Stimulated activated naive CD8-positive, alpha-beta T cell treated with anti-CD3 and anti-CD28 coated beads, Interleukin-15, amount 100 ng/mL, for 72 hours (primary cell): ENCODE measurements around the gene SLC38A10.
A peak's percentile ranks its signal among the peaks of the same experiment; 100 is the strongest.

Experiments used
- ATAC-seq: fragments of 150-1000 bp; cut with Tn5 transposase; 2 replicates; pipeline ENCODE4 v1.10.0; 2021; ENCODE audit warnings: mild to moderate bottlenecking, moderate library complexity
- DNase-seq, 2 donors: peaks; one replicate each; pipeline ENCODE4 v3.0.0; 2021 to 2022
- H3K27ac Mint-ChIP-seq, 2 donors: one replicate each; pipeline ENCODE4 v1.8.0; 2022; ENCODE audit warnings: mild to moderate bottlenecking in 2 of 2, mixed read lengths in 2 of 2, moderate library complexity in 2 of 2
- H3K27me3 Mint-ChIP-seq: one replicate; pipeline ENCODE4 v1.8.0; 2022; ENCODE audit warnings: mixed read lengths
- H3K4me1 Mint-ChIP-seq: one replicate; pipeline ENCODE4 v1.8.0; 2022; ENCODE audit warnings: mild to moderate bottlenecking, mixed read lengths
- H3K4me3 Mint-ChIP-seq, 2 donors: one replicate each; pipeline ENCODE4 v1.8.0; 2022; ENCODE audit warnings: mild to moderate bottlenecking in 2 of 2, mixed read lengths in 2 of 2, moderate library complexity in 1 of 2
- H3K9me3 Mint-ChIP-seq, 2 donors: one replicate each; pipeline ENCODE4 v1.8.0; 2022; ENCODE audit warnings: mixed read lengths in 2 of 2

SLC38A10 gene

DNA sequence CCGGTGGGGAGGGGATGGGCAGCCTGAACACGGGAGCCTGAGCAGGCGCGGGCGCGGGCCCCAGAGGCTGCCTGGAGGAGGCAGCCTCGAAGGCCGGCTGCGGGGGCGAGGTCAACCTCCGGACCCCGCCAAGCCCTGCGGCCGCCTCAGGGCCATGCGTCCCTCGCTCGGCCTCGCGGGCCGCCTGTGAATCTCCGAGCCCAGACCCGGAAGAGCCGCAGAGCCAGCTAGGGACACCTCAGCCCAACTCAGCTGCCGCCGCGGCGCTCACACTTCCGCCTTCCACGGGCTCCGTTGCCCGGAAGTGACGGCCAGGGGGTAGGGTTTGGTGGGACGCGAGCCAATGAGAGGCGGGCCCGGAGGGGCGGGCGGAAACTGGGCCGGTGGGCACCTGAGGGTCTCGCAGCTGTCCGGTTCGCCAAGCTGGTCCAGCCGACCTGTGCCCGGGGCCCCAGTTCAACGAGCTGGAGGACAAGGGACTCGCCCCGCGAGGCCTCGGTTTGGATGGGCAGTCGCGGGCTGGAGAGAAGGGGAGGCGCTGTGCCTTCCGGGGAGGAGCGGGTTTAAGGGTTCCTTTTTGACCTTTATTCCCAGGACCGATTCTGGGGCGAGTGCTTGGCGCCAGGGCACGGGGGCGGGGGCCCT is at the start of gene SLC38A10:
SLC38A10 (minus strand) TSS at position 277 of the 645 bp plus-strand sequence. CDS start 386 bp downstream, outside the sequence.
- Mint-ChIP-seq H3K4me3 (peak within 1 kb of the TSS; percentile 96 to 98), H3K27me3 (no peaks in the 10 kb centered on the region), H3K9me3 (no peaks in the 10 kb centered on the region), H3K4me1 (peaks cover 44% of the 10 kb centered on the region), H3K27ac (peak within 1 kb of the TSS; percentile 95 to 98)
- ATAC-seq (peak; percentile 95), DNase-seq (peak; percentile 86 to 89)

DNA sequence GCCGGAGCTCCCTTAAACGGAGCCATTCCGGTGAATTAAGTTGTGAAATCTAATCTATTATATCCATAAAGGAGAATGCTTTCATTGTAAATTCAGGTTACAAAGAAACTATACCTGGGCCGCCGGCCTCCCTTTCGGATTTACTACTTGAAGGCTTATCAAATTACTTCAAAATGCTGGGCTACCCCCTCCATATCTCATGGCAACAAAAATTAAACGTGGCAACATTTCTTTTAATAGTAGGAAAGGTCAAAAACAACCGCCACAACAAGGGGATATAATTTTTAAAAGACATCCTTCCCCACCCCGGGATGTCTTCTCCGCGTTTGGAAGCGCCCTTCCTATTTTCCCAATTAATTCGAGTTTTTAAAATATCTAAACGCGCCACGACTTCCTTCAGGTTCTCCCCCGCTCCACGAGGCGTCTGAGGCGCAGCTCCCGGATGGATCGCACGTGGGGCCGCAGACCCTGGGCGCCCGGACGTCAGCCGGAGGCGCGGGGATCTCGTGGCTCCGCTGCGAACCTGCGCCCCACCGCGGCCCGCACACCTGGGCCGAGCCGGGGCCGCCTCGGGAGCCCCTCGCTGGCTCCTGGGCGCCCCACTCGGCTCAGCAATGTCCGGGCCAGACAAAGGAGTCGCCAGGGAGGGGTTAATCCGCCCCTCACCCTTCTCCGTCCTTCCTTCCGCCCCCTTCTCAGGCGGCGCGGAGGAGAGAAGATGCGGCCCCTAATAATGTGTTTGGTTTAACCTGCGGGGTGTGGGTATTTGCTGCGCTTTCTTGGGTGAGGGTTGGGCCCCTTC is 47.4 kb upstream of the SLC38A10 start:
- Mint-ChIP-seq H3K27me3 (peaks cover 86% of the 10 kb centered on the region), H3K4me1 (peaks cover 41% of the 10 kb centered on the region), H3K4me3 (no peak overlapping the region), H3K9me3 (no peaks in the 10 kb centered on the region), H3K27ac (peak overlapping the region in 1 of 2 donors; percentile 59)
- no peak for ATAC-seq
- no peak for DNase-seq

DNA sequence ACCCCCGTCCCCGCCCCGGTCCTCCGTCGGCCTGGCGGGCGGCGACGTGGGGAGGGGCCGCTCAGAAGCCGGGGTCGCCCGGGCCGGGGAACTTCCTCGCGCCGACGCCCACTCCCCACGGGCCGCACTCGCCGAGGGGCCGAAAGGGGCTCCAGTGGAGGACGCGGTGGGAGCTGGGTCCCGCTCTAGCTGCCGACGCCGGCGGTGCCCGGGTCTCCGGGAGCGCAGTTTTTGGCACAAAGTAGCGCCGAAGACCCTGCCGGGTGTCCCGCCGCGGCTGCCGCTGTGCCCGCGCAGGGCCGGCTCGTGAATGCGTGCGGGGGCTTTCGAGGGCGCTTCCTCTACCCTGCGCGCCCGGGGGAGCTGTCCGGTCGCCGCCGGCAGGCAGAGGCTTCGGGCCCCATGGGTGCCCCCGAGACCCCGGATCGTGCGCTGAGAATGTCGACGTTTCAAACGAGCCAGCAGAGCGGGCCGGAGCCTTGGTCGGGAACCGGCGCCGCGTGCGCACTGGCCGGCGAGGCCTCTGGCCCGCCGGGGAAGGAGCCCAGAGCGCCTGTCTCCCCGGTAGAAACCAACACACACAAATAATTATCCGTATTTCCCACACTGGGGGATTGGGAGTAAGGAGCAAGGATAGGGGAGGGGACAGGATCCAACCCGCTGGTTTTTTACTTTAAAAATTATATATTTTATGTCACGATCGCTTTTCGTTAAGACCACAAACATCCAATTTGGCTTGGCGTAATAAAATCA is 46.6 kb upstream of the SLC38A10 start:
- ATAC-seq (no peak), DNase-seq (no peak)
- no peaks in the 10 kb centered on the region for H3K9me3 Mint-ChIP-seq
- no peak overlapping the region for H3K27ac Mint-ChIP-seq
- peaks cover 84% of the 10 kb centered on the region for H3K27me3 Mint-ChIP-seq
- H3K4me3 Mint-ChIP-seq: no peak overlapping the region
- peaks cover 39% of the 10 kb centered on the region for H3K4me1 Mint-ChIP-seq

DNA sequence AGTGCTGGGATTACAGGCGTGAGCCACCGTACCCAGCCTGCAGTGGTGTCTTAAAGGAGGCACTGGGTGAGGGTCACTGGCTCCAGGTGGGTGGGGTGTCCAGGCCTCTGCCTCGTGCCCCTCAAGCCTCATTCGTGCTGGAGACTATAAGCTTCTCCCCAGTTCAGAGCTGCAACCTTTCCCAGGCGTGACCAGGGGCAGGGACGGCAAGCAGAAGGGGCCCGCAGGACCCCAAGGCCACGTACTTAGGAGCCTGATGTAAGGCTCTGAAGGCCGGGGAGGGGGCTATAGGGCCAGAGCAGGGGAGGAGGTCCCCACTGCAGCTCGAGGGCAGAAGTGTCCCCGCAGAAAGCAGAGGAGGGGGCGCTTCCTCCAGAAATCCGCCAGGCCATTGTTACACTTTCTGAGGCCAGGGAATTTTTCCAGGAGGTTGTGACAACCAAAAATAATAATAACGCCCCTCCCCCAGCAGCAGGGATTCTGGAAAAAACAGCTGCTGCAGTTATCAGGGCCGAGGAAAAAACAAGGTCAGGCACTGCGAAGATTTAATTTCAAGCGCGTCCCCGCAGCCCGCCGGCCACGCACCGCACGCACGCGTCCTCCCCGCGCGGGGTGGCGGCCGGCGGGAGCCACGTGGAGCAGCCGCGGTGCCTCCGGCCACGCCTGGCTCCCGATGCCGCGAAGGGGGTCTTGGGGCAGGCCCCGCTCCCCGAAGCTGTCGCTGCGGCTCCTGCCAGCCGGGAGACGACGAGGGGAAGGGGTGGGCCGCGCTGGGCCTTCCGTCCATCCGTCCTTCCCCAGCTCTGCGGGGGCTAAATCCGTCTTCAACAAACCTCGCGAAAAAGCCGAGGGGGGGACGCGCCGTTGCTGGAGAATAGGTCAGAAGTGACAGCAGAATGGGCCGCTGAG is 45.8 kb upstream of the SLC38A10 start:
- Mint-ChIP-seq H3K9me3 (no peaks in the 10 kb centered on the region), H3K4me3 (no peak overlapping the region), H3K27me3 (peaks cover 85% of the 10 kb centered on the region), H3K27ac (no peak overlapping the region), H3K4me1 (peaks cover 33% of the 10 kb centered on the region)
- DNase-seq (no peak), ATAC-seq (no peak)

DNA sequence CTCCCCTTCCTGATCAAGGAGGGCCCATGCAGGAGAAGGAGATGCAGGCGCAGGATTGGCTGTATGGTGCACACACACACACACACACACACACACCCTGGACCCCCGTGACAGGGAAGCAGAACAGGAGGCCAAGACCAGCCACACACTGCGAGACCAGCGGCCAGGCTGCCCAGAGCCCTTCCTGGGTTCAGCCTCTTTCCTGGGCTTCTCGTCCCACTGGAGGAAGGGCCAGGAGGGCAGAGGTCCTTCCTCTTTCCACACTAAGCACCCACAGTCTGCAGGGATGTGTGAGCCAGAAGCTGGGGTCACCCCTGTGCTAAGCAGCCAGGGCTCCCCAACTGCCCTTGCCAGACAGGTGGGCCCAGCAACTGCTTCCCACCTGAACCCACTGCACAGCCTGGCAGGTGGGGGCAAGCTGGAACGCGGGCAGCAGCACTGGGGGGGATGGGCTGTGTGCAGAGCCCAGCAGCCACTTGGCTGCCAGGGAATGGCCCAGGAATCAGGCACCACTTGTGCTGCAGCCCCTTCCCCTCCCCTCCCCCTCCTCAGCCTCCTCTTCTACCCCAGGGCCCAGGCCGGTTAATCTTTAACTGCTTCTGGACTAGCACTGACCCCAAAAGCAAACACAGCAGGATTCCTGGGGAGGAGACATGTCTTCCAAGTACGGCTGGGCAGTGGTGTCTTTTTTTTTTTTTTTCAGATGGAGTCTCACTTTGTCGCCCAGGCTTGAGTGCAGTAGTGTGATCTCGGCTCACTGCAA is 44.6 kb upstream of the SLC38A10 start:
- ATAC-seq (no peak), DNase-seq (no peak)
- Mint-ChIP-seq H3K9me3 (no peaks in the 10 kb centered on the region), H3K4me1 (peaks cover 26% of the 10 kb centered on the region), H3K27me3 (peaks cover 83% of the 10 kb centered on the region), H3K4me3 (no peak overlapping the region), H3K27ac (peak overlapping the region in 1 of 2 donors; percentile 48)

DNA sequence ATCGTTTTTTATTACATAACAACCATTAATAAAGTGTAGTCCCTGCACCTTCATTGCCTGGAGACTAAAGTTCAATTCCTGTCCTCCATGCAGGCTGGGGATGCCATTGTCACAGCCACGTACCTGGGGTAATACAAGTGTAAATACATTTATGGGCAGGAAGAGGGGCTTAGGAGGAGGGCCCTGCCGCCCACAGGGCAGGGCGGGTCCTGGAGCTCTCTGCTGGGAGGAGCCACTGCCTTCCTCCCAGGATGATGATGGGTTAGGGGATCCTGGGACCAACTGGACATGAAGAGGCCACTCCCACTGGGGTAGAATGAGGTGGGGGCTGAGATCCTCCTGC is 44.1 kb upstream of the SLC38A10 start:
- DNase-seq: no peak
- peaks cover 20% of the 10 kb centered on the region for H3K4me1 Mint-ChIP-seq
- H3K9me3 Mint-ChIP-seq: no peaks in the 10 kb centered on the region
- peaks cover 83% of the 10 kb centered on the region for H3K27me3 Mint-ChIP-seq
- no peak for ATAC-seq
- H3K27ac Mint-ChIP-seq: peak overlapping the region in 1 of 2 donors; percentile 48
- H3K4me3 Mint-ChIP-seq: no peak overlapping the region

DNA sequence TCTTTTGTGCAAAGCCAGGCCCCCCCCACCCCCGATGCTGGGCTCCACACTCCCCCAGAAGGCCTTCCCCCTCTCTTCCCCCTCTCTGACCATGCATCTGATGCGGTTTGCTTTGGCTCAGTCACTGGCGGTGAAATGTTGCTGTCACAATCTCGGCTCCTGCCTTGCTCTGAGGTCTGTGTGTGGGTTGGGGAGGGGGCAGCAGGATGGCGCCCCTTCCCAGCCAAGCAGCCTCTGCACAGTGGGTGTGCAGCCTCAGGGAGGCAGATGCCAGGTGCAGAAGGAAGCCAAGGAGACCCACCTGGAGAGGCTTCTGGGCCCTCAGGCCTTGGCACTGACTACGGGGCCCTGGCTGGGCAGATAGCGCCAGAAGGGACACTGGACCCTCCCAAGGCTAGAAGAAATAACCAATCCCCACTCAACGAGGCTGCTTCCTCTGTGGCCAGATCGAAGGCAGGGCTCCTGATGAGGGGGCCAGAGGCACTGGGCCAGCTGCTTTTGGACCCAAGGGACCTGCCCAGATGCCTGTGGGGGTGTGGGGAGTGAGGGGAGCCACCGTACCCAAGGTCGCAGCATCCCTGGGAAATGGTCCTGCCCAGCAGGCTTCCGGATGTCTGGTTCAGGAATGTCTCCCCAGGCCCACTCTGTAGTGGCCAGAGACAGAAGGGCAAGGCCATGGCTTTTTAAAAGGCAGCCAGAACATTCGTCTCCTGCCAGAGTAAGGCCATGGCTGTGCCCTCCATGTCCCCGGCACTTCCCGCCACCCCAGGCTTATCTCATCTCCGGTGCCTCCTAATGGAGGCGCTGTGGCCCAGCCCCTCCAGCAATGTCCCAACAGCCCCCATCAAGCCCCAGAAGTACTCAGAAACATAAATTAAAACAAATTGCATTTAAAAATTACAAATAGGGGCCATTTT is 43.4 kb upstream of the SLC38A10 start:
- no peak for DNase-seq
- no peak overlapping the region for H3K4me3 Mint-ChIP-seq
- peaks cover 14% of the 10 kb centered on the region for H3K4me1 Mint-ChIP-seq
- peak overlapping the region in 1 of 2 donors; percentile 80 for H3K27ac Mint-ChIP-seq
- H3K9me3 Mint-ChIP-seq: no peaks in the 10 kb centered on the region
- ATAC-seq: no peak
- H3K27me3 Mint-ChIP-seq: peaks cover 83% of the 10 kb centered on the region

DNA sequence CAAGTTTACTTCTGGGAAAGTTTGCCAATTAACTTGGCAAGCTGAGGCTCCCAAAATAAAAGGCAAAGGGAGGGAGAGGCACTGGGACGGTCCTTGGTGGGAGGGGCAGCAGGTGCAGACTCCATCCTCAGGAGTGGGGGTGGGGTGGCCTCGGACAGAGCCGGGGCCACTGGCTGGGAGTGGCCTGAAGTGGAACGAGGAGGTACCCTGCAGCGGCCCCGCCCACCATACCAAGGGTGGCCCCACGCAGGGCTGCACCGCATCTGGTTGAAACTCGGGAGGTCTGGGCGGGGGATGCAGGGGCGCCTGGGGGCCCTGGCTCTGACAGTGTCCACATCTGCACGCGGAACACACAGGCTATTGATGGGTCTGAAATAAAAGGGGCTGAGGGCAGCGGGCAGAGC is 42.4 kb upstream of the SLC38A10 start:
- Mint-ChIP-seq H3K27me3 (peaks cover 83% of the 10 kb centered on the region), H3K4me3 (no peak overlapping the region), H3K9me3 (no peaks in the 10 kb centered on the region), H3K27ac (no peak overlapping the region), H3K4me1 (peaks cover 4% of the 10 kb centered on the region)
- ATAC-seq: no peak
- DNase-seq: no peak

DNA sequence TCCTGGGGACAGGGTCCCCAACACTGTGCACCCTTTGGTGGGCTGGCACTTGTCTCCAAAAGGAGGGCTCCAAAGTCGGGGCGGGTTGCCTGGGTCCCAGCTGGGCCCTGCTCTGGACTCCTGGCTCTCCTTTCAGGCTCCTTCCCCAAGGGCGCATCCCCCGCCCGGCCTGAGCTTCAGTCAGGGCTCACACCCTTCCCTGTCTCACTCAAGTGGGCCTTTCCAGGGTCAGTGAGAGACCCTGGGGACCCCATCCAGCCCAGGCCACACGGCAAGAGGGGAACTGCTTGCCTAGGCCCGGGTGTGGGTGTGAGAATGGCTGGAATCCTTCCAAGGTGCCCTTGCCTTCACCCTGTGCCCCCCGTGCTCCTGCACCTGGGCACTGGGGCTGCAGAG is 41.8 kb upstream of the SLC38A10 start:
- H3K4me3 Mint-ChIP-seq: no peak overlapping the region
- H3K9me3 Mint-ChIP-seq: no peaks in the 10 kb centered on the region
- H3K27ac Mint-ChIP-seq: no peak overlapping the region
- peaks cover 80% of the 10 kb centered on the region for H3K27me3 Mint-ChIP-seq
- DNase-seq: no peak
- no peak for ATAC-seq
- no peaks in the 10 kb centered on the region for H3K4me1 Mint-ChIP-seq

DNA sequence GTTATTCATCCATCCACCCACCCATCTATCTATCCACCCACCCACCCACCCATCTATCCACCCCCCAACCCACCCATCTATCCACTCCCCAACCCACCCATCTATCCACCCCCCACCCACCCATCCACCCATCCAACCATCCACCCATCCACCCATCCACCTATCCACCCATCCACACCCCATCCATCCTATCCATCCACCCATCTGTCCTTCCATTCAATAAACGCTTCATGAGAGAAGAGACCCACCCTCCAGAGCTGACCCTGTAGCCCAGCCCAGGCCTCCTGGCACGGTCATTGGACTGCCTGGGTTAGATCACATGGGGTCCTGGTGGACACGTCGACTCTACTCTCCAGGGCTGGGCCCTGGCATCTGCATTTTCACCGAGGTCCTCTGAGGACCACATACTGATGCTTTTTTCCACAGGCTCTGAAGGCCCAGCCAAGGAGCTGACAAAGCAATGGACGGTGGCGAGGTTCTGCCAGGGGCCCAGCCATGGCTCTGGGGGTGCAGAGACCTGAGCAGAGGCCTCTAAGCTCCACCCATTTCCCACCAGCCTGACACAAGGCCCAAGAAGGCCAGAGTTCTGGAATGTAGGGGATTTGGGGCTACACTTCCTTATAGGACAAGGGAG is 41.3 kb upstream of the SLC38A10 start:
- Mint-ChIP-seq H3K4me1 (no peaks in the 10 kb centered on the region), H3K9me3 (no peaks in the 10 kb centered on the region), H3K4me3 (no peak overlapping the region), H3K27me3 (peaks cover 79% of the 10 kb centered on the region), H3K27ac (no peak overlapping the region)
- no peak for DNase-seq
- no peak for ATAC-seq

DNA sequence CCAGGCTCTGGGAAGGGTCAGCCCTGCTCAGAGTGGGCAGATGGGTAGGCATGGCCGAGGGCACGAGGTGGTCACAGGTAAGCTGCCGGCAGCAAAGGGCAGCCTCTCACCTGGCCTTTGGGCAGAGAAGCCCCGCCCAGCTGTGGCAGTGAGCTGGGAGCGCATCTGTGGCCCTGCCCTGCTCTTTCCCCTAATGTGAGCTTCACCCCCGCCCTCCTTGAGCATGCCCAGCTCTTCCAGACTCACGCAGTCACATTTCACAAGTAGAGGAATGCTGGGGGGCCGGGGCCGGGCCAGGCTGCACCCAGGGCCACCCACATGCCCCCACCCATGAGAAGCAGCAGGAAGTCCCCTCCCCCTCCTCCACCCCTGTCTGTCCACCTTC is 40.7 kb upstream of the SLC38A10 start:
- no peaks in the 10 kb centered on the region for H3K4me1 Mint-ChIP-seq
- no peak overlapping the region for H3K27ac Mint-ChIP-seq
- no peaks in the 10 kb centered on the region for H3K9me3 Mint-ChIP-seq
- DNase-seq (no peak), ATAC-seq (no peak)
- peaks cover 76% of the 10 kb centered on the region for H3K27me3 Mint-ChIP-seq
- H3K4me3 Mint-ChIP-seq: no peak overlapping the region

DNA sequence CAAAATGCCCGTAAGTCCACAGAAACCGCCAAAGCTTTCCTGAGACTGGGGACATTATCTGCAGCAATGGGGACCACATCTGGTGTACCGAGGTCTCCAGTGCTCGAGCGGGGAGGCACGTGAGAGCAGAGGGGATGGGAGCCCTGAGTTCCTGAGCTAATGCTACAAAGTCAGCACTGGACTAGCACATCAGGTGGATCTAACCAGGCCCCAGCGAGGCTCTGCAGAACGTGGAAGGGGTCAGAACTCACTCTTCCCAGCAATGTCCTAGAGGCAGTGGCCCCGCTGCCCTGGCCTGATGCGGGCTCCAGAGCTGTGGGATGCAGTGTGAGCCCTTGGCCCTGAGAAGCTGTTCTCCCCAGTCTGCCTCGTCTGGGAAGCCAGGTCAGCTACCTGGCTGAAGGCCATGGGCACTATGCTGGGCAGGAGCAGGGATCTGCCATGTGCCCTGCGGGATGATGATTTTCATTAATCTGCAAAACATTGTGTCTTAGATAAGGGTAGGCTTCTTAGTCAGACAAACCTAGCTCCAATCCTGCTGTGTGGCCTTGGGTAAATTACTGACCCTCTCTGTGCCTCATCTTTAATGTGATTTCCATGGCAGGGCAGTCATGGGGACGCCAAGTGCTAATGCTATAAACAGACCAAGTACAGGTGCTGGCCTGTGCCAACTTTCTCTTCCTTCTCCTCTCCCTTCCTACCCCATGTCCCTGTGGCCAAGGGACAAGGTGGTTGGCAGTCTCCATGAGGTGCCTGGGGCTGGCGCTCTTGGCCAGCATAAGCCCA is 40.1 kb upstream of the SLC38A10 start:
- DNase-seq (no peak), ATAC-seq (no peak)
- Mint-ChIP-seq H3K4me3 (no peak overlapping the region), H3K27me3 (peaks cover 70% of the 10 kb centered on the region), H3K4me1 (no peaks in the 10 kb centered on the region), H3K9me3 (no peaks in the 10 kb centered on the region), H3K27ac (no peak overlapping the region)

DNA sequence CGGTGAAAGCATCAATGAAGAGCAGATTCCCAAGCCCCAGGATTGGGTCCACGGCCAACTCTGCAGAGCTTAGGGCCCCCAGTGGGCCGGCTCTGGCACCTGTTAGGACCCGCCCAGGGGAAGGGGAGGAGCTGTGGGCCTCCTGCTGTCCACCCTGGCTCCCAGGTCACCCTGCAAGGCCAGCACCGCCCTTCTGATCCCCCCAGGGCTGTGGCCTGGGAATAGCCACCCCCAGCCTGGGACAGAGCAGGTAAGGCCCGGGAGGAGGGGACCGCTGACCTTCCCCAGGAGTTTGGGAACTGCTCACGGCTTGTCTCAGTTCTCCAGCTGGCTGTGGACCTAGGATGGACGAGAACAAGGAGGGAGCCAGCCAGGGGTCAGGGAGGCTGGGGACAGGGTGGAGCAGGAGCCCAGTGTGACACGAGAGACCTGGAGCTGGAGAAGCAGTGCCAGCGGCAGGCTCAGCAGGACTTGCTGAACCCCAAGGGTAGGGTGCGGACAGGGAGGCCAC is 39.3 kb upstream of the SLC38A10 start:
- H3K9me3 Mint-ChIP-seq: no peaks in the 10 kb centered on the region
- ATAC-seq: no peak
- peaks cover 63% of the 10 kb centered on the region for H3K27me3 Mint-ChIP-seq
- no peaks in the 10 kb centered on the region for H3K4me1 Mint-ChIP-seq
- DNase-seq: no peak
- H3K4me3 Mint-ChIP-seq: no peak overlapping the region
- no peak overlapping the region for H3K27ac Mint-ChIP-seq
